NOMO-1 treated with DMSO at 0.1 percent for 48 hours (cell line): ENCODE results near the gene MEDAG.

Experiments
- DNase-seq: peaks from one replicate; lab custom pipeline; 2025; ENCODE audit not compliant: unreplicated experiment; lab: John Stamatoyannopoulos, UW

Gene MEDAG

GRCh38 chr13:30872685-30873461, 33.2 kb upstream of the MEDAG start:
- DNase-seq: peak; percentile 38

DNA sequence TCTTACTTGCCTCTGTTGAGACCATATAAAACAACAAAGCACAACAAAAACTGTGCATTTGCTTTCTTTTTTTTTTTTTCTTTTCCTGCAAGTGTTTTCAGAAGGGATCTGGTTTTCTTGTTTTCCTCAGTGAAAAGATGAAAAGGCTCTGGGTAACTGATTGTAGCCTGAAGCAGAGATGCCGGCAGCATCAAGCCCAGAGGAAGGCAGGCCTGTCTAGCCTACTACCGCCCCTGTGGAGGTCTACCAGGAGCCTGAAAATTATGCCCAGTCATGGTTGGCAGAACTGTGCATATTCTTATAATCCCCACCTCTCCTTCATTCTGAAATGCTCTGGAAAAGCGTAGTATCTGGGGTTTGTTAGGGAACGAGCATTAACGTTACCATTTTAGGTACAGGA, 32.6 kb upstream of the MEDAG start:
- DNase-seq: no peak

DNA sequence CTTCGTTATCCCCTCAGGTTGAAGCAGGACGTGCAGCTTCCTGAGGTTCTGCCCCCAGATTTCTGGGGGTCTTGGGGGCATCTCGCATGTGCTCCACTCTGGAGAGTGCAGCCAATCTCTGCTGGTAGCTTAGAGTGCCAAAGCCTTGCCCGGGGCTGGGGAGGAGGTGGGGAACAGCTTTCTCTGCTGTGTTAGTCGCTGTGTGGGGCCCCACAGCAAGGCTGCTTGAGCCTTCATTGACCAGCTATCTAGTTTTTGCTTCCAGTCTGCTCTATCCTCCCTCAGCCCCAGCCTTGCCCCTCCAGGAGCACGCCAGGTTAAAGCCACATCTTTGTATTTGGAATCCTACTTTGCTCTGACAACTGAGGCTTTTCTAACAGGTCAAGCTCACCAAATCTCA, 32.0 kb upstream of the MEDAG start:
- no peak for DNase-seq

- DNase-seq: no peak
These were observed 31.5 kb upstream of the MEDAG start for GRCh38 chr13:30874561-30874960.

- no peak for DNase-seq
These were observed 28.7 kb upstream of the MEDAG start for GRCh38 chr13:30877335-30877734.

- no peak for DNase-seq
These were observed 25.8 kb upstream of the MEDAG start for GRCh38 chr13:30880151-30880855.

GRCh38 chr13:30880856-30881155, 25.3 kb upstream of the MEDAG start:
- no peak for DNase-seq

GRCh38 chr13:30881191-30881651, 24.9 kb upstream of the MEDAG start:
- DNase-seq: no peak

- DNase-seq: no peak
These were observed 23.8 kb upstream of the MEDAG start for GRCh38 chr13:30882026-30882850.

DNA sequence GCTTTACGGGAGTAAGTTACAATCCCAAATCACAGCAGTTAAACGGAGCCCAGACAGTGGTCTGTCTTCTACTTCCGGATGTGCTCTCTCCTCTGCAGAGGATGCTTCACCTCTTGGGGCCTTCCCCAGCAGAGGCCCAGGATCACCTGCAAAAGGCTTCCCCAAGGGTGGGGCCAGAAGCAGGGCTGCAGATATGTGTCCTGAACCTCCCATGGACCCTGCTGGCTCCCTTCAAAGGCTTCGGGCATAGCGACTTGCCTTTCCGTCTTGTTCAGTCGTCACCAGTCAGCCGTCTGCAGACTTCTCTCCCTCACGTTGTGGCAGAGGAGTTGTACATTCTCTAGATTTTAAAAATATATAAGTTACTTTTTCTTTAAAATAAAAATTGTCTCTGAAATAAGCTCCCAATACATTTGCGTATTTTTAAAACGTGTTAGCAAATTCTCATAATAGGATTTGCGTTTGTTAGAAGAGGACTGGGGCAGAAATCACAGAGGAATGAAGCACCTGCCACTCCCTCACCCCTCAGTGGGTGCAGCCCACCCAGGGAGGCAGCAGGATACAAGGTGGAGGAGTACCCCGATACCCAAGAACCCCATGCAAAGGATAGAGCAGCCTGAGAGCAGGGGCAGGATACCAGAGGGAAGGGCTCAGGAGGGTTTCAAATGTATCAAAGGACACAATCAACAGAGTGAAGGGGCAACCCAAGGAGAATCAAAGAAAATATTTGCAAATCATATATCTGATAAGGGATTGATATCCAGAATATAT, 22.9 kb upstream of the MEDAG start:
- DNase-seq: no peak

GRCh38 chr13:30884543-30884942, 21.5 kb upstream of the MEDAG start:
- peak; percentile 19 for DNase-seq

- DNase-seq: no peak
These were observed 16.8 kb upstream of the MEDAG start for GRCh38 chr13:30889196-30889690.

DNA sequence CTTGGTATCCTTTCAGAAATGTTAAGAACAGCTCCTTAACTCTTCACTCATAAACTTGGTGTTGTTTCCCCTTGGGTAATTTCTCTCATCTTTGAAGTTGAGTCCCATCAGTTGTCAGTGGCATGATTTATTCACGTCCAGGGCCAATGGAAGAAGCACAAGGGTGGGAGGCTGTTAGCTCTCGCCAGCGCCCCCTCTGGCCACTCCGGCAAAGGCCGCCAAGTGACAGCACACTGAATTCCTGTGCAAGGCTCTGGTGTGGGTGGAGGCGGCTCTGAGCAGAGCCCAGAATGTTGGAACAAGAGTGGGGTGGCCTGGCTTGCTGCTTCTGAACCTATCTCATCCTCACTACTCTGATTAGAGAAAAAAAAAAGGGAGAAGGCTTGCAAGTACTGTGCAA, 13.1 kb upstream of the MEDAG start:
- no peak for DNase-seq

DNA sequence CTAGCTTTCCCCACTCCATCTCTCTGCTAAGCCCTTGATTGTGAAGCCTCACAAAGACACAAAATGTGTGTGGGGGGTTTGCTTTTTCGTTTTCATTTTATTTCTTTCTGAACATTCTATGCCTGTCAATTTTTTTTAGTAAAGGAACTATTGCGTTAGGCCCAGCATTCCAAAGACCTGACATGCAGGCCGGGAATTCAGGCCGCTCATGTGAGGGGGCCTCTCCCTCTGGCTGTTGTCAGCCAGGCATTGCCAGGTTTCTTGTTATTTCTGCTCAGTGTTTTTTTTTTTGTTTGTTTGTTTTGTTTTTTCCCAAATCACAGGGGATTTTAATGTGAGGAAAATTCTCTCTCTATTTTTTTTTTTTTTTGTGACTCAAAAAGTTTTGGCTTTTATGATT, 10.3 kb upstream of the MEDAG start:
- no peak for DNase-seq

DNA sequence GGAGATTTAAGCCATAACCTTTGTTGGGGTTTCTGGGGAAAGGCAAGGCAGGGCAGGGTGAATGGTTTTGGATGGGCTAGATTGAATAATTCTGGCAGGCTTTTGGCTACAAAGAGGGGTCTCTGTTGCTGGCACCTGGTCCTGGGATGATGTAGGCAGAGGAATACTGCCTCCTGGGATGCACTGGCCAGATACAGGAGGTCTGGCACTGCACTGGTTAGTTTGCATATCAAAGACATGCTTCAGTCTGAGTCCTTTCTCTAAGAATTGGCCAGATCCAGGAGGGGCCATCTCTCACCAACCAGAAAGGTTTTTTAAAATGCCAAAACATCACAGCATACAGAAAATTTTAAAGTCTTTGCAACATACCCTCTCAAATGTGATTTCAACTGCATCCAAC, 8.0 kb upstream of the MEDAG start:
- DNase-seq: no peak

GRCh38 chr13:30898678-30899241, 7.3 kb upstream of the MEDAG start:
- DNase-seq: no peak

DNA sequence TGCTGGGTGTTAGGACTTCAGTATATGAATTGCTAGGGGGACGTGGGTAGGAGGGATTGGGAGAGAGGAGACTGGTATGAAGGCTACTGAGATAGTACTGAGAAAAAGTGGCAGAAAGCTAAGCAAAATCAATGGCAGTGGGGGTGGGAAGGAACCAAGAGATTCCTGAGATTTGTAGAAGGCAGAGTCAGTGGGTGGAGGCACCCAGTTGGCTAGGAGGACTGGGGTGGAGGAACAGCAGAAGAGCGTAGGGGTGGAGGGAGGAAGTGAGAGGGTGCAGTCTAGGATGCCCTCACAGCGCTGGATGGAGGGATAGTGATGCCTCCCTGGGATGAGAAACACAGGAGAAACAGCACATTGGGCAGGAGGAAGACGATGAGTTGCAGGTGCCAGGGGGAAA, 5.6 kb upstream of the MEDAG start:
- no peak for DNase-seq

GRCh38 chr13:30900952-30901749, 4.9 kb upstream of the MEDAG start:
- DNase-seq: no peak

- DNase-seq: no peak
These were observed 2.0 kb upstream of the MEDAG start for GRCh38 chr13:30904043-30904442.
